Measurements from ENCODE around the gene LARP4B.

Gene LARP4B

GRCh38 chr10:923844-924523 lies 7.5 kb downstream of the LARP4B start:
- no peak for DNase-seq (ENCODE audit: low read depth)

DNA sequence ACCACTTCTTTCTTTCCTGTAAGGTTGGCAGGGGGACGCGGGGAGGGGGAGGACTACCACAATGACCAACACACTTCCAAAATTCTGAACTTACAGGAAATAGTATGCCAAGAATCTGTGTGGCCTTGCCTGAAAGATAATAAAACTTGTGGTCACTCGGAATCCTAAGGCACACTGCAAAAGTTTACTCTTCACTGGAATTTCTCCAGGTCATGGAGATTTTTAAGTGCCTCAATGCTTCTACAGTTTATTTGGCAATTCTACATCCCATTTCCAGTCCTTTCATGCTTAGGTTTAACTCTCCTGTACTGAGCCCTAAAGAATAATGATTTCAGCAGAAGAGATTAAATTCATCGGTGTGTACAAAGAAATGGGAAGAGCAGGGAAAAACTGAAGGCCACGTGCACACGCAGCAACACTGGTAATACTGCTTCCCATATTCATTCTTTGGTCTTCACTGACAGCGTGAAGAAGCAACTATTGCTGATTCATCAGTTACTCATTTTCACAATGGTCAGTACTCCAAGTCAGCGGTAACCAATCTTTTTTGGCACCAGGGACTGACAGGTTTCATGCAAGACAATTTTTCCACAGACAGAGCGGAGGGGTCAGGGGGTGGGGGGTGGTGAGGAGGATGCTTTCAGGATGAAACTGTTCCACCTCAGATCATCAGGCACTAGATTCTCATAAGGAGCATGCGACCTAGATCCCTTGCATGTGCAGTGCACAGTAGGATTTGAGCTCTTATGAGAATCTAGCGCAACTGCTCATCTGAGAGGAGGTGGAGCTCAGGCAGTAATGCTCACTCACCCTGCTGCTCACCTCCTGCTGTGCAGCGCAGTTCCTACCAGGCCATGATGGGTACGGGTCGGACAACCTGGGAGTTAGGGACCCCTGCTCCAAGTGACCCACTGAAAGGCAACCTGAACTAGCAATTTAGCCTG lies 9.8 kb downstream of the LARP4B start:
- DNase-seq (ENCODE audit: low read depth): peak; percentile 26

- DNase-seq (ENCODE audit: low read depth): no peak
Measured at GRCh38 chr10:920450-920849, 11.1 kb downstream of the LARP4B start.

DNA sequence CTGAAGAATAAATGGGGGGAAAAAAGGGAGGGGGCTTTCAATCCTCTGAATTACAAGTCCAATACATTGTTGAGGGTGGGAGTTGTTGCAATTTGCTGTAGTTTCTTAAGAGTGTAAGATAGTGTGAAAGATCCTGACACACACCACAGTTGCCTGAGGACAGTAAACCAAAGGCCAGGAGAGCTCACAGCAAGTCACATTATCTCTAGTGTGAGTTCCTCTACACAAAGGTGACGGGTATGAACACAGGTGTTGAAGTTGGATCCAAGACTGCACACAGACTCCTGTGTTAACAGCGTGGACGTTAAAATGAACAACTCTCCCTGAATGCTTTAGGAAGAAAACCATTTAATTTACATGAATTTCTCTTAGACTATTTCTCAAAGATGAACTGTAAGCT lies 12.0 kb downstream of the LARP4B start:
- DNase-seq (ENCODE audit: low read depth): no peak

DNA sequence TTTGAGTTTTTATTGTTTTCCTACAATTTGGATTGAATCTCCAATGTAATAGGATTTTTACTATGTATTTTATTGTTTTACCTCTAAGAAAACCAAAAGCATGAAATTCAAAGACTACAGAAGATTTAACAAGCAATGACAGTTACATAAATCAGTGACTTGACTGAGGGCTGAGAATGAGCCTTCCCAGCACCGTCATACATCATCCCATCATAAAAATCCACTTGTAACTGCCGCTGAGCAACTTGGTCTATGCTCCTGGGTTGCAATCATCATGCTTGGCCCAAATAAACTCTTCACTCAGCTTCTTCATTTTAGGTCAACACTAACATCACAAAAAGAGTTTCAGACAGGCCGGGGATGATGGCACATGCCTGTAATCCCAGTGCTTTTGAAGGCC lies 13.5 kb downstream of the LARP4B start:
- DNase-seq (ENCODE audit: low read depth): no peak

- no peak for DNase-seq (ENCODE audit: low read depth)
Measured at GRCh38 chr10:917416-917720, 14.1 kb downstream of the LARP4B start.

- no peak for DNase-seq (ENCODE audit: low read depth)
Measured at GRCh38 chr10:916716-917415, 14.6 kb downstream of the LARP4B start.

- DNase-seq (ENCODE audit: low read depth): no peak
Measured at GRCh38 chr10:909831-910230, 21.7 kb downstream of the LARP4B start.

GRCh38 chr10:905972-906371 lies 25.5 kb downstream of the LARP4B start:
- no peak for DNase-seq (ENCODE audit: low read depth)

DNA sequence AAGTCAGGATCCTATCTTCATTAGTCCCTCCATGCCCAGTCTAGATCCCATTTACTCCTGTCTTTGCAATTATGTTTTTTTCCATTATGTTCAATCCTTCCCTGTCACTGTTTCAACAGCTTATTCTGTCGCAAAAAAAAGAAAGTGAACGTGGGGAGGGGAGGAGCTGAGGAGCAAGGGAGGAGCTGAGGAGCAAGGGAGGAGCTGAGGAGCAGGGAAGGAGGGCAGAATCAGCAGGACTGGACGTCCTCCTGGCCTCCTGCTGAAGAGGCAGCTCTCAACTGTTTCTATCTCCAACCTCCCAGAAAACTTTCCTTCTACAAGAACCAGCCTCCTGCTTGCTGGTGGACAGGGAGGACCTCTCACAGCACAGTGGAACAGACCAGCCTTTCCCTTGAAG lies 26.0 kb downstream of the LARP4B start:
- DNase-seq (ENCODE audit: low read depth): no peak

GRCh38 chr10:904403-904802 lies 27.1 kb downstream of the LARP4B start:
- DNase-seq (ENCODE audit: low read depth): no peak

- DNase-seq (ENCODE audit: low read depth): no peak
Measured at GRCh38 chr10:898141-898540, 33.4 kb downstream of the LARP4B start.

- DNase-seq (ENCODE audit: low read depth): no peak
Measured at GRCh38 chr10:896982-897381, 34.5 kb downstream of the LARP4B start.

GRCh38 chr10:895324-895723 lies 36.2 kb downstream of the LARP4B start:
- no peak for DNase-seq (ENCODE audit: low read depth)

GRCh38 chr10:878895-879294 lies 52.6 kb downstream of the LARP4B start:
- no peak for DNase-seq (ENCODE audit: low read depth)

DNA sequence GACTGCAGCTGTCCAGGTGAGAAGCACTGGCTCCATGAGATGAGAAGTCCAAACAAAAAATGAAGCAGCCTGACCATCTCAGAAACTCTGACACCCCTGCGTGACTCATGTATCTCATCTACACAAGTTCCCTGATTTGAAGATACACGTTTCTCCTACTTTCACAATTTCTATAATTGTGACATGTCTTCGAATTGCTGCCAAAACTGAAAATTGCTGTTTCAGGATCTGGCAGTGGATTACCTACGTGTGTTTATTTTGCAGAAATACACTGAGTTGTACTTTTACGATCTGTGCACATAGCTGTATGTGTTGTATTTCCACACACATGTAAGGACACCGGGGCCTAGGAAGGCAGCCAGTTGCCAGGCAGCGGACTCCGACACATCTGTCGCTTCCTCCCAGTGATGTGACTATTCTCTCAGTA lies 53.2 kb downstream of the LARP4B start:
- DNase-seq (ENCODE audit: low read depth): no peak

- DNase-seq (ENCODE audit: low read depth): no peak
Measured at GRCh38 chr10:876438-876837, 55.1 kb downstream of the LARP4B start.

DNA sequence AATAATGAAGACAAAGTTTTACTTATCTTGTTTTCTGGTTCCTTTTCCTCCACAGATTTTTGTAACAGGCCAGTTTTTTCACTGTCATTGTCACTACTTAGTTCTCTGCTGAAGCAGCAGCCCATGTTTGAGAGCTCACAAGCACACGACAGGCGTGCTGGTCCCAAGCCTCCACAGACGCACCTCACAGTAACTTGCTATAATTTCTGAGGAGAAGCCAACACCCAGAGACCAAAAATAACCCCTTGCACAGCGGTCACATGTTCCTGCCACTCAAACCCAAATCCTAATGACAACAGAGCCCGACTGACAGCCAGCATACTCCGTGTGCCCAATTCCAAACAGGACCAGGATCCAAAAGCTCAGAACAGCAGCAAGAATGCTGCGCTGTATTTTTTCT lies 58.5 kb downstream of the LARP4B start:
- DNase-seq (ENCODE audit: low read depth): no peak

- DNase-seq (ENCODE audit: low read depth): no peak
Measured at GRCh38 chr10:871951-872403, 59.5 kb downstream of the LARP4B start.

GRCh38 chr10:870564-871166 lies 60.8 kb downstream of the LARP4B start:
- no peak for DNase-seq (ENCODE audit: low read depth)

GRCh38 chr10:869171-869570 lies 62.3 kb downstream of the LARP4B start:
- DNase-seq (ENCODE audit: low read depth): no peak

DNA sequence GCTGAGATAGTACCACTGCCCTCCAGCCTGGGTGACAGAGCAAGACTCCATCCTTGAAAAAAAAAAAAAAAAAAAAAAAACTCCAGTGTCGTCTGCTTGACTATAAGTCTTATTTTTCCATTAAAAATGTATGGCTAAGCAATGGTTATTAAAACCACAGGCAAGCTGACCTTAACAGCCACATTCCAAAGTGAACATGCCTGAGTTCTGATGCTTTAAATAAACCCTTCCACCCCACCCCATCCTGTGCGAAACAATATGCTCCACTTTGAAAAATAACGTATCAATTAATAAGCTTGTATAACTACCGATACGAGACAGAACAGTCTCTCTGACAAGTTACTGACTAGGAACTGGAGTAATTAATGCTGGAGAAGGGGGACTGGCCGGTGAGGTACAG lies 63.7 kb downstream of the LARP4B start:
- no peak for DNase-seq (ENCODE audit: low read depth)

DNA sequence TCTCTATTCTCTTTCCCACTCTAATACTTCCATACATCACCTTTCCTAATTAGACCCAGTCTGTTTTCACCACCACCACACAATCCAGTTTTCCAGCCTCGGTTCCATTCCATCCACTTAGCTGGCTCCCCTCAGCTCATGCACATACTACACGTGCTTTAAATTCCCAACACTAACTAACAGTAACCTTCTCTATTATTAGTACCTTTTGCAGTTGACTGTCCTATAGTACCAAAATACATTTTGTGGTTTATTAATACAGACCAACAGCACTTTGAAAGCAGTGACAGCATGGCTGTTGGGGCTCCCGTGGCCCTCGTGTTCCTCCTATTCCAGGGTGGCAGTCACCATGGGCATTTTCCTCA lies 64.9 kb downstream of the LARP4B start:
- DNase-seq (ENCODE audit: low read depth): no peak
